GM19452 (cell line): ENCODE results near the gene VARS2.
"Not testable (repeated sequence)": the region's sequence is repeated elsewhere in the genome, so short reads cannot be mapped to it uniquely, and the experiment has no call there.

Source experiments
- ATAC-seq: cut with Tn5 transposase; IDR thresholded peaks from one replicate; pipeline ENCODE4 v1.9.1; 2021; ENCODE audit not compliant: unreplicated experiment

VARS2 gene

DNA sequence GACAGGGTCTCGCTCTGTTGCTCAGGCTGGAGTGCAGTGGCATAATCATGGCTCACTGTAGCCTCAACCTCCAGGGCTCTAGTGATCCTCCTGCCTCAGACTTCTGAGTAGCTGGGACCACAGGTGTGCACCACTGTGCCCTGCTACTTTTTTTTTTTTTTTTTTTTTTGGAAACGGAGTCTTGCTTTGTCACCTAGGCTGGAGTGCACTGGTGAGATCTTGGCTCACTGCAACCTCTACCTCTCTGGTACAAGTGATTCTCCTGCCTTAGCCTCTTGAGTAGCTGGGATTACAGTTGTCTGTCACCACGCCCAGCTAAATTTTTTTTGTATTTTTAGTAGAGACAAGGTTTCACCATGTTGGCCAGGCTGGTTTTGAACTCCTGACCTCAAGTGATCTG, 13.0 kb downstream of the VARS2 start:
- ATAC-seq, result not testable (repeated sequence)

DNA sequence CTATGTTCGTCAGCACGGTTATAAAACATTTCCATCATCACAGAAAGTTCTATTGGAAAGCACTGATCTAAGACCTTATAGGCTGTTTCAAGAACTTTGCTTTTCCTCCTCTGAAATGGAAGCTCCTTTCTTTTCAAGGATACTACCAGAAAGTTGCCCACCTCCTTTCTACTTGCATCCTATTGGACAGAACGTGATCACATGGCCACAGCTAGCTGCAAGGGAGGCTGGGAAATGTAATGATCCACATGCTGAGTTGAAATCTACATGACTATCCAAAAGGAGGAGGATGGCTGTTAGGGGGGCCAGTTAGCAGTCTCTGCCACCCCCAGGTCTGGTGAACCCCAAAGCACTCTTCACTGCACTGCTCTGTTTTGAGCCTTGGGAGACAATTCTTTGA, 14.6 kb downstream of the VARS2 start:
- ATAC-seq, result no peak

DNA sequence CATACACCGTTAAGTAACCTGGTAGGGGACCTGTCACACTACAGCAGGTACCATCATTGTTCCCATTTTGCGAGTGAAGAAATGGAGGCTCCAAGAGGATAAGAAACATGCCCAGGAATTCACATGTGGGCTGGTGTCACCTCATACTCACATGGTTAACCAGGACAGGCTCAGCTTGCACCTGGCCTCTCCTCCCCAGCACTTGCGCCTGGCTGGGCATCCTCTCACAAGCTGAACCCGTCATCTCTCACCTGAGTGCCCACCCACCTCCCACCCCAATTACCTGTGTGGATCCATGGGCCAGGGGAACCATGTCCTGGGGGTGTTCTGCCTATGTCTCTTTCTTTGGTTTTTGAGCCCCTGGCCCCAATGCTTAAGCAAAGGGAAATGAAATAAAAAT, 16.5 kb downstream of the VARS2 start:
- no peak for ATAC-seq

DNA sequence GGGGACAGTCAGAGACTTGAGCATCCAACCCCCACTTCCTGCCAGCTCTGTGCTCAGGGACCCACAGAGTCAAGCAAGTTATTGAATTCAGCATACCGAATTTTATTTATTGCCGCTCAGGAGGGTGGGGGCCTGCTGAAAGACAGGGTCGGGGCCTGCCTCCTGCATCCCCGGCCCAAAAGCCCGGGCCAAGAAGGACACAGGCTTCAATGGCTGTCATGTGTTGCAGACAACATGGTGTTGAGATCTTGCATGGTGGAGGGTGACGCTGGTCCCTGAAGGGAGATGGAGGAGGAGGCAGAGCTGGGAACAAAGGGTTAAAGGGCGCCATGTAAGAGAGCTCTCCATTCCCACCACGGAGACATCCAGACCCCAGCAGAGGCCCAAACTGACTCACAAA, 17.2 kb downstream of the VARS2 start:
- no peak for ATAC-seq

DNA sequence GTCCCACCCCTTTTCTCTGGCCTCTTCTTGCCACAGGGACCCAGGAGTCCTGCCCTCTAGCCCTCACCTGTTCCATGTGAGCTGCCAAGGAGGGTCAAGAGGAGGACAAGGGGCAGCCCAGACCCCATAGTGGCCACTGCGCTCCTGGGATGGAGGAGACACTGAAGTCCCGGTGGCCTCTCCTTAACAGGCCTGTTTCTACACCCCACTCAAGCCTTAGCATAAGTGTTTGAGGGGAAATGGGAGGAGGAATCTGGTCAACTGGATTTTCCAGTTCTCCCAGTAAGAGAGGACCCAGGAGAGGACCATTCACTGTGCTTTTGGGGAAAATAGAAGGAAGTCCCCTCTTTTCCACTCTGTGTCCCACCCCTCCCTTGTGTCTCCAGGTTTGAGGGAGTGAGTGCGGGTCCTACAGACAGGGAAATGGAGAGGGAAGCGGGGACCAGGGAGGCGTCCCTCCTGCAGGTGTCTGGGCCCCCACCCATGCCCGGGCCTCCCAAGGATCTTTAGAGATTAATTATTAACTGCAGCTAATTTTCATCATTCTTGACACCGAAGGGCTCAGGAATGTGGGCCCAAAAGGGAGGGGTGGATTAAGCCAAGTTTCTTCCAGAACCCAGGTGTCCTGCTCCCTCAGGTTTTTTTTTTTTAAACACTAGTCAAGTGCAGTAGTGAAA, 18.1 kb downstream of the VARS2 start, which contains the start of gene SFTA2:
Gene SFTA2 (minus strand): TSS at position 202 of the 677 bp plus-strand sequence. CDS start 74 bp downstream, at position 128.
- no peak for ATAC-seq

DNA sequence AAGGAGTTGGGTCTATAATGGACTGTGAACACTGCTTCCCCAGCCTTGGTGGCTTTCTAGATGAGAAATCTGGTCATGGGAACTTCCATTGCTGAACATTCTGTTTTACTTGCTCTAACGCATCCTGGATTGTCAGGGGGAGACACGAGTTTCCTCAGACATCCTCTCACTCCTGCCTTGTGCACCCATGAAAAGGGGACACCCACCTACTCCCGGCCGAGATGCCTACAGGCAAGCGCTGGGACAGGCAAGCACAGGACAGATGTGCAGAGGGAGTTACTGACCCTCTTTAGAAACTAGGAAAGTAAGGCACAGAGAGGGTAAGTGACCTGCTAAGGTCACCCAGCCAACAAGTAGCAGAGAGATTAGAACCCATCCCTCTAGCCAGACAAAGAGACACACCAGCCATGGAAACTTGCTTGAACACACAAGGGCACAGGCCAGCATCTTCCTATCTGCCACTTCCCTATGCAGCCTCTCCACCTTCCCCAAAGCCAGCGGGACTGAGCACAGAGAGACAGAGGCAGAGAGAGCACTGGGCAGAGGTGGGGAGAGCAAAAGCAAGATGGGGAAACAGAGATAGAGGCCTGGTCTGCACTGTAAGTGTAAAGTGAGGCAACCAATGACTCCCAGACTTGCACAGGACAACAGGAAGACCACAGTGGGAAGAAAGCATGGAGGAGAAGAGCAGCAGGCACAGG, 18.8 kb downstream of the VARS2 start:
- ATAC-seq, result no peak

DNA sequence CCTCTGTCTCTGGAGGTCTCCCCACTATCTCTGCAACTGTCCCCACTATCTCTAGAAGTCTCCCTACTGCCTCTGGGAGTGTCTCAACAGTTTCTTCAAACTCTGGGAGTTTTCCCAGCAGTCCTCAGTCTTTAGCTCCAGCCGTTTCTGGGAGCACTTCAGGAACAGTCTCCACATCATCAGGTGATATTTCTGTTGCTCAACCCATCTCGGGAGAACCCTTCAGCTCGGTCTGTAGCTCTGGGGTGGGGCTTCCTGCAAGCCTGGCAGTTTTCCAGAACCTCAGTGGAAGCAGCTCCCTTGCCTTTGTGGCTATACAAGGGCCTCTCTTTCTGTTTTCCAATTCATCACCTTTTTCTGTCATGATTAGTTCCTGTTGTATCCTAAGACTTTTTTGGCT, 21.0 kb downstream of the VARS2 start:
- no peak for ATAC-seq

DNA sequence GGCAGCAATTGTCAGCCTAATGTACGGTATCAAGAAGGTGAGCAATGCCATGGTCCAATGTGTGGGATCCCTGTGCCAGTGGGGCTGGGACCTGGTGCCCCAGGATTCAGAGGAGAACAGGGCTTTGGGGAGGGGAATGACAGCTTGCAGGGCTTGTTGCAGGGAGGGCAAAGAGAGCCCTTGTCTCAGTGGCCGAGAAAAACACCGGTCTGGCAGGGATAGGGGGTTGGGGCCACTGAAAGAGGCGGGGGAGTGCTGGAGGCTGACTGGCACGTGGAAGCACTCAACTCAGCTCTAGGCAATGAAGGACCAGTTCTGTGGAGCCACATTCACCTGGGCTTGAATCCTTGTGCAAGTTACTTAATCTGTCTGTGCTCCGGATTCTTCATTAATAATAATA, 23.2 kb downstream of the VARS2 start:
- ATAC-seq, result no peak

DNA sequence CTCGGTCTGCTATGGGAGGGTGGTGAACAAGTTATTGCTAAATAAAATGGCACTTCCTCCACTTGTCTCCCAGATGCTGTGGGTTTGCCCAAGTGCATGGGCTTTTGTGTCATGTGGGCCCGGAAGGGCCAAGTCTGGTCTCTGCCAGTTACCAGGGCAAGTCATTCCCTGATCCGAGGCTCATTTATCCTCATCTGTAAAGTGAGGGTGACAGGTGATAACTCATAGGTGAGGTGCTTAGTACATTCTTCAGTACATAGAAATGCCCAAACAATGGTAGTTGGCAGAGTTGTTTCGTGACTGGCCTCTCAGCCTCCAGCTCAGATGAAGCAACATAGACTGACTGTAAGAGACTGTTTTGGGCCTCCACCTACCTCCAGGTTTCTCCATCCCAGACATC, 24.7 kb downstream of the VARS2 start:
- no peak for ATAC-seq

DNA sequence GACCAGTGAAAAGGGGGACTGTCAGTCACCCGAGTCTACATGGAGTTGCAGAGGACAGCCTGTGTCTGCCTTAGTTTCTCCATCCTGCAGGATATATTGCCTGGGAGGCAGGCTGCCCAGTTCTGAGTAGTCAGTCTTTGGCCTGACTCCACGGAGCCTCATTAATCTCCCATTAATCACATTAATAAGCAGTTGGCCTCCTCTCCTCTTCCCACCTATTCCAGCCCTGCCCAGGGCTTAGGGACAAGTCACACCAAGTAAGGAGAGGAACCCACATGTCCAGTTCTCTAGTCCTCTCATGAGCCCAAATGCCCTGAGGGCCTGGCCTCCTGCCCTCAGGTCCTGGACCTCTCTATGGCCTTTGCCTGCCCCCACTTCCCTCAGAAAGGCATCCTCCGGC, 25.4 kb downstream of the VARS2 start:
- ATAC-seq, result no peak

DNA sequence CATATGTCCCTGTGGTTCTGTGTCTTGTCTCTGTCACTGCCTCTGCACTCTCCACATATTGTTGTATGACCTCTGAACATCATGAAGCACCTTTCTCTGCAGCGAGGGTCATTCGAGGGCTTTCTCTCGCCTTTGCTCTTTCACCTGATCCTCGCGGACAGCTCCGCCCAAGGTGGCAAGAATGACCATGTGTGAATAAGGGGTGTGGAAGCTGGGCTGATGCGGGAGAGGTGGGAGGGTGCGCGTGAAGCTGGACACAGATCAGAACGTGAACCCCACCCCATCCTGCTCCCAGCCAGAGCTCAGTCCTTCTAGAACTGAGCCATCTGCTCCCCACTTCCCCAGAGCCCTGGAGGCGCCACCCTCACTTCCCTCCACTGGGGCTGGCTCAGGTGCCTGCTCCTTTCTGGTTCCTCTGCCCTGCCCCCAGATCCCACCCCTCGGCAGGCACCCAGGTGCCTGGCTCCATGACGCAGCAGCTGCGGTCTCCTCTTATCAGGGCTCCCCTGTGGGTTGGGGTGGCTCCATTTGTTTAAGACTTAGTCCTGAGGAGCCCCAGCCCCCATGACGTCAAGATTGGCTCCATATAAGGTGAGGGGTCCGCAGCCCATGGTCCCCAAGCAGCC, 26.4 kb downstream of the VARS2 start, which contains the start of gene MUCL3:
Gene MUCL3 (plus strand): TSS at position 613 of the 626 bp plus-strand sequence. CDS start 27 bp downstream, outside the sequence.
- no peak for ATAC-seq

DNA sequence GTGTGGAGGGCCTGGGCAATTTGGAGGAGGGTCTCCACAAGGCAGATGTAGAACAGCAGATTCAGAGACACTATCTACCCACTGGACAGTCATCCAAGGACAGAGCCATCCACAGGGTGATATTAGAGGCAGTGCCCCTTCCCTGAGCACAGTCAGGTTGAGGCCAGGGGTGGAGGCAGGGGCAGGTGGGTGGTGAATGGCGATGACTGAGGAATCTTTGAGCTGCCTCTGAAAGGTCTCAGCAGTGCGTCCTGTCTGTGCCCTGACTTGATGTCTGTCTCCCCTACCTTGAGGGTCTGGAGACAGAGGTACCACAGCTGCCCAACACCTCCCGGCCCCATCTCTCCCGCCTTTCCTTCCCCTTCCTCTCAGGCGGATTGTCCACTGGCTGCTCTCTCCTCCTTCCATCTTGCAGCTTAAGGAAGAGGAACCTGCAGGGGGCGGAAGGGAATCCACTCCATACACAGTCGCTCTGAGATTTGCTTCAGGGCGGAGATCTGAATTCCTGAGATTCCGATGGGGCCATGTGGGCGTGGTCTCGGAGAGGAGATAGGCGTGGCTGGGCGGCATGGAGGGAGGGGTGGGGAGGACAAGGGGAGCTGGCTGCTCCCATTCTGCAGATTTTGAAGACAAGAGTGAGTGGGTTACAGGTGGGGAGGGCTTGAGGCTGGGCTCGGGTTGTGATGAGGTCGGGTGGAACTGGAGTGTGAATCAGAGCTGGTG, 28.5 kb downstream of the VARS2 start:
- ATAC-seq, result no peak

DNA sequence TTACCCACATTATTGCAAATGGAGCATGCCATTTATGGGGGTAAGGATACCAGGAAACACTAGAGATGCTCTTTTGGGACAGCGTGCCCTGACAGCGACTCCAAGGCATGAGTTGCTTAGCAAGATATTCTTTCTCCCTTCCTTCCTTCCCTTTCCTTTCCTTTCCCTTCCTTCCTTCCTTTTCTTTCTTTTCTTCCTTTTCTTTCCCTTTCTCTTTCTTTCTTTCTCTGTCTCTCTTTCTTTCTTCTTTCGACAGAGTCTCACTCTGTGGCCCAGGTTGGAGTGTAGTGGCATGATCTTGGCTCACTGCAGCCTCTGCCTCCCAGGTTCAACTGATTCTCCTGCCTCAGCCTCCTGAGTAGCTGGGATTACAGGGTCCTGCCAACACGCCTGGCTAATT, 30.0 kb downstream of the VARS2 start:
- no peak for ATAC-seq

DNA sequence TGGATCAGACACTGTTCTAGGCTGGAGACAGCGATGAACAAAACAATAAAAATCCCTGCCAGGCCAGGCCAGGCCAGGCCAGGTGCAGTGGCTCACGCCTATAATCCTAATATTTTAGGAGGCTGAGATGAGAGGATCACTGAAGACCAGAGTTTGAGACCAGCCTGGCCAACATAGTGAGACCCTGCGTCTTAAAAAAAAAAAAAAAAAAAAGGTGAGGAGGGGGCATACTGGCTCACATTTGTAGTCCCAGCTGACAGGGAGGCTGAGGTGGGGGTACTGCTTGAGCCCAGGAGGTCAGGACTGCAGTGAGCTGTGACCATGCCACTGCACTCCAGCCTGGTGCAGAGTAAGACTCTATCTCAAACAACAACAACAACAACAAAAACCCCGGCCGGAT, 31.2 kb downstream of the VARS2 start:
- ATAC-seq, result no peak

DNA sequence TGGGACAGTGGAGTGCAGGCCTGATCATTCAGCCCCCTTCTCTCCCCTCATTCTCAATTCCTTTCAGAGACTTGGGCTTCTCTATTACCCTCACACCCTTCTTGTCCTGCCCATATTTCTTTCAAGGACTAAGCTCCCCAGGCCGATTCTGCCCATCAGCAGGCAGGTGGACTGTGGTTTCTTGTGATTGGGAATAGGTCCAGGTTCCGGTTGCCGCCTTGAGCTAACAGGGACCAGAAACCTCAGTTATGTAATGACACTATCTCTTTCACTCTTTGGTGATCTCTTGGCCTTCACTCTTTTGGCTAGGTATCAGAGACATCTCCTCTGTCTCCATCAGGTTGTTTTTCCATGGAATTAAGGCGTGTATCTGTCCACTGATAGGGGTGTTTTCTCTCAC, 33.2 kb downstream of the VARS2 start:
- ATAC-seq, result no peak

DNA sequence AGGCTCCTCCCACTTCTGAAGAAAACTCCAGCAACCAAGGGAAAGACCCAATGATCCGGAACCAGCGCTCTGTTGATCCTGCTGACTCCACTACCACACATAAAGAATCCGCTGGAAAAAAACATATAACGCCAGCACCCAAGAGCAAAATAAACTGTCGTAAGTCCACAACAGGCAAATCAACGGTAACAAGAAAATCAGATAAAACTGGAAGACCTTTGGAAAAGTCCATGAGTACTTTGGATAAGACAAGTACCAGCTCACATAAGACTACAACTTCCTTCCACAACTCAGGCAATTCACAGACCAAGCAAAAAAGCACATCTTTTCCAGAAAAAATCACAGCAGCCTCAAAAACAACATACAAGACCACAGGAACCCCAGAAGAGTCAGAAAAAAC, 34.8 kb downstream of the VARS2 start:
- no peak for ATAC-seq

DNA sequence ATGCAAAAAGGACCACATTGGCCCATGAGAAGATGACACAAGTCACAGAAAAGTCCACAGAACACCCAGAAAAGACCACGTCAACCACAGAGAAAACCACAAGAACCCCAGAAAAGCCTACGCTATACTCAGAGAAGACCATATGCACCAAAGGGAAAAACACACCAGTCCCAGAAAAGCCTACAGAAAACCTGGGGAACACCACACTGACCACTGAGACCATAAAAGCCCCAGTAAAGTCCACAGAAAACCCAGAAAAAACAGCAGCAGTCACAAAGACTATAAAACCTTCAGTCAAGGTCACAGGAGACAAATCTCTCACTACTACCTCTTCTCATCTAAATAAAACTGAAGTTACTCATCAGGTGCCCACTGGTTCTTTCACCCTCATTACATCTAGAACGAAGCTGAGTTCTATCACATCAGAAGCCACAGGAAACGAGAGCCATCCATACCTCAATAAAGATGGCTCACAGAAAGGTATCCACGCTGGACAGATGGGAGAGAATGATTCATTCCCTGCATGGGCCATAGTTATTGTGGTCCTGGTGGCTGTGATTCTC, 38.0 kb downstream of the VARS2 start:
- ATAC-seq, result no peak

DNA sequence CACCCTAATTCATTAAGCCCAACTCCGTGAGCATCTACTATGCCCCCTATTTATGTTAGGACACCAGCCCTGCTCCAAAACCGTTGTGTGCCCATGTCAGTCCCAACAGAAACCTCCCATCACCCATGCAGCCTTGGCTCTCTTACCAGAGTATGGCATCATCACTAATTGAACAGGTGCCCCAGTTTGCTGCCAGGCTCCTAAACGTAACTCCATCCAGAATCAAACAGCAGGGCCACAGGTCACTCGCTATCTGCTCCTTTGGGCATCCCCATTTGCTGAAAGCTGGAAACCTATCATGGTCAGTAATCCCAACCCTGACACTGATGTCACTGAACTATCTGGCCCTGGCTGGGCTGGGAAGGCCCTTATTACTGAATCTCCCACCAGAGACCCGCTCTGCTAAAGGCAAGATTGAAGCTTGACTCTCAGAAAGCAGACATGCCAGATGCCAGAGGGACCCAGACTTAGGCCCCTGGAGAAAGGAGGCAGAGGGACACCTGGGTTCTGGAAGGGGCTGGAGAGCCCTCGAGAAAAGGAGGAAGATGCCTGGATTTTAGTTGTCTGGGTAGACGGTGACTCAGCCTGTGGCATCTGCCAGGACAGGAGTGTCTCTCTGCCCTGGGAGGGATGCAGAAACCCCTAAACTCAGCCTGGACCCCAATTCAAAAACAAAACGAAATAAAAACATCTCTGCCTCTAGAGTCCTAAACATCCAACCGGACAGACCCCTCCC, 40.8 kb downstream of the VARS2 start:
- no peak for ATAC-seq

DNA sequence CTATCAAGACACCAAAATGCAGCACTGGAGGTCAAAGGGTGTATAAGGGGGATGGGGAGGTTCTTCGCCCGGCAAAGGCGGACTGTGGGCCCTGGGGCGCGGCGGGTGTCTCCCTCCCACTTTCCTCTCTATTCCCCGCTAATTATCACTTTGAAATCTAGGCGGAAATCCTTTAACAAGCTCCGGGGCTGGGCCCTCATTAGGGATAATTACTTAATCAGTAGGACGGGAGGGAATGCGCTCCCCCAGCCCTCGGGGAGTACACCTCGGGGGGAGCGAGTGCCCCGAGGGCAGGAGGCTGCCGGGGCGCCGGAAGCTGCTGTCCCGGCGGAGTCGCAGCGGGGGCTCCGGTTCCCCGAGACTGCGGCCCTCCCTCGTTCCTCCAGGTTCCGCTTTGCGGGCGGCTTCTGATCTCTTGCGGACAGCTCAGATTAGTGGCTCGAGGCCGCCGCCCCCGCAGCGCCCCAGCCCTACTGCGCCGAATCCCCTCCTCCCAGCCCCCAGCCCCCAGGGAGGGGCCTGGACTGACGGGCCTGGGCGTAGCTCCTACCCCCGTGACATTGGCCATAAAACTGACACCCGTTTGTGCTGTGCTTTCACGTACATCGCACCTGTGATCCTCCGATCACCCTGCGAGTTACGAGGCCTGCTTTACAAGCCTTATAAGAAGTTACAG, 41.5 kb downstream of the VARS2 start:
- peak; percentile 58 for ATAC-seq

DNA sequence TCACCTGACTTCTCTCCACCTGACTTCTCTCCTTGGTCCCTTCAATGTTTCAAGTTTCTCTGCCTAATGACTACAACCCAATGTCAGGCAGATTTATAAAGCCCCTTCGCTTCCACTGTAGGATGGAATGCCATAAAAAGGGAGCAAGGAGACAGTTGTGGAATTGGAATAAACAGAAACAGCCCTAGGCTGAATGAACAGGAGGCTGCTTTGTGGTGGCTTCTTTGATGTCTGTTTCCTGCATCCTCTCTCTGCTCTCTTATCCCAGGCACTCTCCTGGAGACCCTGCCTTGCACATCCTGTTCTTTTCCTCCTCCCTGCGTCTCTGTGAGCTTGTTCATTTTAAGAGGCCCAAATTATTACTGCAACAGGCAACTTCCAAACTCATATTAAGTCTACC, 43.7 kb downstream of the VARS2 start:
- no peak for ATAC-seq
